ENCODE measurements around the gene KLHL18.
A peak's percentile ranks its signal among the peaks of the same experiment; 100 is the strongest.

Gene KLHL18

GRCh38 chr3:47324278-47324865, 41.6 kb downstream of the KLHL18 start:
- no peak overlapping the region for H3K4me3 ChIP-seq (replicated peaks; ENCODE audit: low read depth, low read length)
- DNase-seq (ENCODE audit: low read depth): peak; percentile 89
- TF ChIP-seq CTCF (IDR thresholded peaks at IDR 0.05; ENCODE audit: low read length, missing control alignments): peak; percentile 82

GRCh38 chr3:47333907-47334306, 51.2 kb downstream of the KLHL18 start:
- H3K4me3 ChIP-seq (replicated peaks; ENCODE audit: low read depth, low read length): no peak overlapping the region
- no peak for DNase-seq (ENCODE audit: low read depth)
- TF ChIP-seq CTCF (IDR thresholded peaks at IDR 0.05; ENCODE audit: low read length, missing control alignments): no peak

- H3K4me3 ChIP-seq (replicated peaks; ENCODE audit: low read depth, low read length): no peak overlapping the region
- TF ChIP-seq CTCF (IDR thresholded peaks at IDR 0.05; ENCODE audit: low read length, missing control alignments): no peak
- peak; percentile 23 for DNase-seq (ENCODE audit: low read depth)
Observed at GRCh38 chr3:47337656-47338055, 54.9 kb downstream of the KLHL18 start.

GRCh38 chr3:47339951-47340350, 57.2 kb downstream of the KLHL18 start:
- no peak overlapping the region for H3K4me3 ChIP-seq (replicated peaks; ENCODE audit: low read depth, low read length)
- no peak for DNase-seq (ENCODE audit: low read depth)
- no peak for TF ChIP-seq CTCF (IDR thresholded peaks at IDR 0.05; ENCODE audit: low read length, missing control alignments)

- TF ChIP-seq CTCF (IDR thresholded peaks at IDR 0.05; ENCODE audit: low read length, missing control alignments): no peak
- DNase-seq (ENCODE audit: low read depth): no peak
- no peak overlapping the region for H3K4me3 ChIP-seq (replicated peaks; ENCODE audit: low read depth, low read length)
Observed at GRCh38 chr3:47340866-47341265, 58.1 kb downstream of the KLHL18 start.

- H3K4me3 ChIP-seq (replicated peaks; ENCODE audit: low read depth, low read length): no peak overlapping the region
- no peak for DNase-seq (ENCODE audit: low read depth)
- TF ChIP-seq CTCF (IDR thresholded peaks at IDR 0.05; ENCODE audit: low read length, missing control alignments): no peak
Observed at GRCh38 chr3:47342151-47342550, 59.4 kb downstream of the KLHL18 start.

- no peak for TF ChIP-seq CTCF (IDR thresholded peaks at IDR 0.05; ENCODE audit: low read length, missing control alignments)
- no peak overlapping the region for H3K4me3 ChIP-seq (replicated peaks; ENCODE audit: low read depth, low read length)
- DNase-seq (ENCODE audit: low read depth): no peak
Observed at GRCh38 chr3:47342812-47343211, 60.1 kb downstream of the KLHL18 start.
